ENCODE data around the gene PPRC1.

Gene PPRC1

GRCh38 chr10:102122450-102122849, 10.4 kb upstream of the PPRC1 start:
- Histone ChIP-seq H3K36me3 (replicated peaks) (no peaks in the 10 kb centered on the region), H3K4me3 (no peak overlapping the region), H3K27me3 (ENCODE audit: low read depth) (no peaks in the 10 kb centered on the region), H3K4me1 (peaks cover 23% of the 10 kb centered on the region), H3K9me3 (no peaks in the 10 kb centered on the region)
- DNase-seq (ENCODE audit: low spot score in 2 of 2), result no peak
- in situ Hi-C loops (cut with MboI; ENCODE audit: low sequenced_read_pairs), result no loop called here

GRCh38 chr10:102123223-102123622, 9.6 kb upstream of the PPRC1 start:
- H3K9me3 ChIP-seq, result no peaks in the 10 kb centered on the region
- no peak overlapping the region for H3K4me3 ChIP-seq
- H3K27me3 ChIP-seq (ENCODE audit: low read depth), result no peaks in the 10 kb centered on the region
- peaks cover 15% of the 10 kb centered on the region for H3K4me1 ChIP-seq
- in situ Hi-C loops (cut with MboI; ENCODE audit: low sequenced_read_pairs), result no loop called here
- H3K36me3 ChIP-seq (replicated peaks), result no peaks in the 10 kb centered on the region
- DNase-seq (ENCODE audit: low spot score in 2 of 2), result no peak

DNA sequence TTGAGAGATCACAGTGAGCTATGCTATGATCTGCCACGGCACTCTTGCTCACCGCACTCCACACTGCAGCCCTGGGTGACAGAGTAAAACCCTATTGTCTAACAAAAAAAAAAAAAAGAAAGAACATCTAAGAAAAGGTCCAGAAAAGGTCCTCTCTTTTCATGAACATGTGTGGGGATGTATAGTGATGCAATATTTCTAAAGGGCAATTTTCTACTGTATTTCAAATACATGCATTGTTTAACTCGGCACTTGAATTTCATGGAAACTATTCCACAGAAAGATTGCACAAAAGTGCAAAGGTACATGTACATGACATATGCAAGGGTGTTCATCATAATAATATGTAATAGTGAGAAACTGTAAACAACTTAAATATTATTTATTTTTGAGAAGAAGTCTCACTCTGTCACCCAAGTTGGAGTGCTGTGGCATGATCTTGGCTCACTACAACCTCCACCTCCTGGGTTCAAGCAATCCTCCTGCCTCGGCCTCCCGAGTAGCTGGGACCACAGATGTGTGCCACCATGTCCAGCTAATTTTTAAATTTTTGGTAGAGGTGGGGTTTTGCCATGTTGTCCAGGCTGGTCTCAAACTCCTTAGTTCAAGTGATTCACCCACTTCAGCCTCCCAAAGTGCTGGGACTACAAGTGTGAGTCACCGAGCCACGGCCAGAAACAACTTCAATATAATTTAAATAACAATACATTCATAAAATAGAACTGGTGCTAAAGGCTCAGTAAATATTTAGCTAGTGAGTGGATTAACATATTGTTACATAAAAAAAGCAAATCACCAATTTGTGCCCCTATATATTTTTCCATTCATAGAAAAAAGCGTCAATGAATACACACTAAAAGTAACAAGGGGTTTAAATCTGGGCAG, 1.3 kb upstream of the PPRC1 start:
- H3K4me1 ChIP-seq, result peaks cover 35% of the 10 kb centered on the region
- in situ Hi-C loops (cut with MboI; ENCODE audit: low sequenced_read_pairs), result no loop called here
- peak; percentile 64 to 75 for DNase-seq (ENCODE audit: low spot score in 2 of 2)

DNA sequence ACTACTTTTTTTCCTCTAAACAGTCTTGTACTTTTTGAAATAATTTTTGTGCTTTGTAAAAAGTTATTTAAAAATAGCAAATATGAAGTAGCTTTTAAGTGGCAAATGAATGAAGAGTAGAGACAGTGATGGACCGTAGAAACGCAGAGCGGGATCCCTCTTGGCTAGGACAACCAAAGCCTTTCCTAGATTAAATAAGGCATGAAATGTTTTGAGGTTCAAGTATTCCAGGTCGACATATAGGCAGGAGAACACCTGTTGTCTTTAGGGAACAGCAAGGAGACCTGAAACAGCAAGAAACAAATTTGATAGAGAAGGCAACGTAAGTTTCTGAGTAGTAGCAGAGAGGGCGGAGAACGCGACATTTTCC, 662 bp upstream of the PPRC1 start:
- Histone ChIP-seq H3K27me3 (ENCODE audit: low read depth) (no peaks in the 10 kb centered on the region), H3K4me3 (peak overlapping the region; percentile 99), H3K4me1 (peaks cover 40% of the 10 kb centered on the region), H3K36me3 (replicated peaks) (peaks cover 22% of the 10 kb centered on the region), H3K9me3 (no peaks in the 10 kb centered on the region)
- DNase-seq (ENCODE audit: low spot score in 2 of 2), result no peak
- in situ Hi-C loops (cut with MboI; ENCODE audit: low sequenced_read_pairs), result no loop called here

More for the DNA sequence above, 1.3 kb upstream of the PPRC1 start:
- no peaks in the 10 kb centered on the region for H3K27me3 ChIP-seq (ENCODE audit: low read depth)
- H3K9me3 ChIP-seq, result no peaks in the 10 kb centered on the region
- H3K36me3 ChIP-seq (replicated peaks), result peaks cover 22% of the 10 kb centered on the region
- H3K4me3 ChIP-seq, result no peak overlapping the region

- Histone ChIP-seq H3K9me3 (no peaks in the 10 kb centered on the region), H3K27me3 (ENCODE audit: low read depth) (no peaks in the 10 kb centered on the region), H3K4me1 (peaks cover 40% of the 10 kb centered on the region), H3K4me3 (peak overlapping the region; percentile 99), H3K36me3 (replicated peaks) (peaks cover 37% of the 10 kb centered on the region)
- DNase-seq (ENCODE audit: low spot score in 2 of 2), result peak; percentile 63 to 90
- in situ Hi-C loops (cut with MboI; ENCODE audit: low sequenced_read_pairs), result no loop called here
These were observed 744 bp downstream of the PPRC1 start for GRCh38 chr10:102133373-102134195.

- no peaks in the 10 kb centered on the region for H3K9me3 ChIP-seq
- peaks cover 45% of the 10 kb centered on the region for H3K36me3 ChIP-seq (replicated peaks)
- in situ Hi-C loops (cut with MboI; ENCODE audit: low sequenced_read_pairs), result no loop called here
- DNase-seq (ENCODE audit: low spot score in 2 of 2), result no peak
- no peaks in the 10 kb centered on the region for H3K27me3 ChIP-seq (ENCODE audit: low read depth)
- peaks cover 40% of the 10 kb centered on the region for H3K4me1 ChIP-seq
- peak overlapping the region; percentile 99 for H3K4me3 ChIP-seq
These were observed 1.6 kb downstream of the PPRC1 start for GRCh38 chr10:102134416-102134815.

DNA sequence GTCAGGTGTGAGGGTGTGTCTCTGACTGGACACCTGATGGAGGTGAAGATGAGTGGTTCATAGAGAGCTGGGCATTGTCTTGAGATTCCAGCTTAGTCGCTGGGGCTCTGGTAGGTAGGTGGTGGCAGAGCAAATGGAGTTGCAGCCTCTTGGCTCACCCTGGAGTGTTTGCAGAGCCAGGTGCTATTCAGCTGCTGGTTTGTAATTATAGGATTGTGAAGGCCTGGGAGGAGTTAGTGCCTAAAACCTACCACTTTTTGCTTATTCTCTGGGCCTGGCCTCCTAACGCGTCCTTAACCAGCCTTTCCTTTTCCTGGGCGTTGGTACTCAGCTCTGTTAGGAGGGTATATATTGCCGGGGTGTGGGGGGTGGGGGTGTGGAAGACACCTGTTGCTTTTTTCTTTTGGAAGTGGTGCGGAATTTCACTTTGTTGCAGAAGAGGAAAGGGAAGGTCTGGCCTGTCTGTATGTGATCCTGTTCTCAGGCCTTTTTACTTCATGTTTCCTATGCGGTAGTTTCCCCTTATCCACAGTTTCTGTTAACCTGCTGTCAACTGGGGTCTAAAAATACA, 3.2 kb downstream of the PPRC1 start:
- Histone ChIP-seq H3K9me3 (no peaks in the 10 kb centered on the region), H3K4me1 (peaks cover 40% of the 10 kb centered on the region), H3K27me3 (ENCODE audit: low read depth) (no peaks in the 10 kb centered on the region), H3K36me3 (replicated peaks) (peaks cover 61% of the 10 kb centered on the region), H3K4me3 (no peak overlapping the region)
- in situ Hi-C loops (cut with MboI; ENCODE audit: low sequenced_read_pairs), result no loop called here
- DNase-seq (ENCODE audit: low spot score in 2 of 2), result no peak

- Histone ChIP-seq H3K36me3 (replicated peaks) (peaks cover 84% of the 10 kb centered on the region), H3K27me3 (ENCODE audit: low read depth) (no peaks in the 10 kb centered on the region), H3K4me1 (peaks cover 25% of the 10 kb centered on the region), H3K4me3 (no peak overlapping the region), H3K9me3 (no peaks in the 10 kb centered on the region)
- no peak for DNase-seq (ENCODE audit: low spot score in 2 of 2)
- in situ Hi-C loops (cut with MboI; ENCODE audit: low sequenced_read_pairs), result no loop called here
These were observed 6.7 kb downstream of the PPRC1 start for GRCh38 chr10:102139281-102140110.

- in situ Hi-C loops (cut with MboI; ENCODE audit: low sequenced_read_pairs), result no loop called here
- H3K4me3 ChIP-seq, result no peak overlapping the region
- no peaks in the 10 kb centered on the region for H3K27me3 ChIP-seq (ENCODE audit: low read depth)
- H3K36me3 ChIP-seq (replicated peaks), result peaks cover 86% of the 10 kb centered on the region
- no peaks in the 10 kb centered on the region for H3K9me3 ChIP-seq
- H3K4me1 ChIP-seq, result peaks cover 18% of the 10 kb centered on the region
- DNase-seq (ENCODE audit: low spot score in 2 of 2), result no peak
These were observed 7.4 kb downstream of the PPRC1 start for GRCh38 chr10:102140218-102140617.

GRCh38 chr10:102140913-102141540, 8.2 kb downstream of the PPRC1 start:
- DNase-seq (ENCODE audit: low spot score in 2 of 2), result no peak
- no peaks in the 10 kb centered on the region for H3K9me3 ChIP-seq
- H3K4me1 ChIP-seq, result peaks cover 10% of the 10 kb centered on the region
- no peaks in the 10 kb centered on the region for H3K27me3 ChIP-seq (ENCODE audit: low read depth)
- peaks cover 82% of the 10 kb centered on the region for H3K36me3 ChIP-seq (replicated peaks)
- in situ Hi-C loops (cut with MboI; ENCODE audit: low sequenced_read_pairs), result no loop called here
- no peak overlapping the region for H3K4me3 ChIP-seq

DNA sequence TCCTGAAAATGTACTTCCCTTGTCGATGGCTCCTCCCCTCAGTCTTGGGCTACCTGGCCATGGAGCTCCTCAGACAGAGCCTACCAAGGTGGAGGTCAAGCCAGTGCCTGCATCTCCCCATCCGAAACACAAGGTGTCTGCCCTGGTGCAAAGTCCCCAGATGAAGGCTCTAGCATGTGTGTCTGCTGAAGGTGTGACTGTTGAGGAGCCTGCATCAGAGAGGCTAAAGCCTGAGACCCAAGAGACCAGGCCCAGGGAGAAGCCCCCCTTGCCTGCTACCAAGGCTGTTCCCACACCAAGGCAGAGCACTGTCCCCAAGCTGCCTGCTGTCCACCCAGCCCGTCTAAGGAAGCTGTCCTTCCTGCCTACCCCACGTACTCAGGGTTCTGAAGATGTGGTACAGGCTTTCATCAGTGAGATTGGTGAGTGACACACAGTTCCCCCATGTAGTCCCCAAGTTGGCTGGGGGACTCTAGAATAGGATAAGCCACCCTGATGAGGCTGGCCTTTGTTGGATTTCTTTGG, 8.8 kb downstream of the PPRC1 start:
- in situ Hi-C loops (cut with MboI; ENCODE audit: low sequenced_read_pairs), result no loop called here
- no peak overlapping the region for H3K4me3 ChIP-seq
- H3K27me3 ChIP-seq (ENCODE audit: low read depth), result no peaks in the 10 kb centered on the region
- H3K9me3 ChIP-seq, result no peaks in the 10 kb centered on the region
- H3K4me1 ChIP-seq, result peaks cover 4% of the 10 kb centered on the region
- no peak for DNase-seq (ENCODE audit: low spot score in 2 of 2)
- peaks cover 87% of the 10 kb centered on the region for H3K36me3 ChIP-seq (replicated peaks)

DNA sequence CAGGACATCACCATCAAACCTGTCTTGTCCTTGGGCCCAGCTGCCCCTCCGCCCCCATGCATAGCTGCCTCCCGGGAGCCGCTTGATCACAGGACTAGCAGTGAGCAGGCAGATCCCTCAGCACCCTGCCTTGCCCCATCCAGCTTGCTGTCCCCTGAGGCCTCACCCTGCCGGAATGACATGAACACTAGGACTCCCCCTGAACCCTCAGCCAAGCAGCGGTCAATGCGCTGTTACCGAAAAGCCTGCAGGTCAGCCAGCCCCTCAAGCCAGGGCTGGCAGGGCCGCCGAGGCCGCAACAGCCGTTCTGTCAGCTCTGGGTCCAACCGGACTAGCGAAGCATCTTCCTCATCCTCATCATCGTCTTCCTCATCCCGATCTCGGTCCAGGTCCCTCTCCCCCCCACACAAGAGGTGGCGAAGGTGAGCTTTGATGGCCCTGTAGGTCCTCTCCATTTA, 14.2 kb downstream of the PPRC1 start:
- no peaks in the 10 kb centered on the region for H3K27me3 ChIP-seq (ENCODE audit: low read depth)
- in situ Hi-C loops (cut with MboI; ENCODE audit: low sequenced_read_pairs), result no loop called here
- no peaks in the 10 kb centered on the region for H3K9me3 ChIP-seq
- H3K4me3 ChIP-seq, result no peak overlapping the region
- peaks cover 83% of the 10 kb centered on the region for H3K36me3 ChIP-seq (replicated peaks)
- no peak for DNase-seq (ENCODE audit: low spot score in 2 of 2)
- H3K4me1 ChIP-seq, result peaks cover 10% of the 10 kb centered on the region

DNA sequence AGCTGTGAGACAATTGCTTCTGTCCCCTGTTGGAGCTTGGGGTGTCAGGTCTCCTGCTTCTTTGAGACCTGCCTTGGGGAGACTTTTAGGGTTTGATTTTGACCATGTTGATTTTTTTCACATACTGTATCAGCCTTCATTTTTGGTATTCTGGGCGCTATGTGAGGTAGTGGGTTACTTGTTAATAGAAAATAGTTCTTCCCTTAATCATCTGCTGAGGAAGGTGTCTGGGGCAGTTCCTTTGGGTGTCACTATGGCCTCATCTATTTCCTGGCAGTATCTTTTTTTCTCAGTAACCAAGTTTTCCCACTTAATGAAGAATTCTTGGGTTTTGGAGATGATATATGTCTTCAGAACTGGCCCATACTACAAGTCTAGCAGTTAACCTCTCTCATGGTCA, 14.7 kb downstream of the PPRC1 start:
- DNase-seq (ENCODE audit: low spot score in 2 of 2), result no peak
- H3K4me1 ChIP-seq, result peaks cover 10% of the 10 kb centered on the region
- in situ Hi-C loops (cut with MboI; ENCODE audit: low sequenced_read_pairs), result no loop called here
- no peaks in the 10 kb centered on the region for H3K27me3 ChIP-seq (ENCODE audit: low read depth)
- H3K4me3 ChIP-seq, result no peak overlapping the region
- peaks cover 82% of the 10 kb centered on the region for H3K36me3 ChIP-seq (replicated peaks)
- H3K9me3 ChIP-seq, result no peaks in the 10 kb centered on the region

Measured in HAP-1 (cell line).